Panc1 (cell line): Measurements from ENCODE around the gene WDR64. TPM values are rescaled to one million over a fixed set of nuclear protein-coding genes. Genes with fewer than 3 reads are reported as not detected.

Experiments used
- ATAC-seq: fragments of 200-7000 bp; cut with Tn5 transposase; 2 replicates; pipeline ENCODE4 v1.9.1; 2020; ENCODE audit warnings: mild to moderate bottlenecking, moderate library complexity
- BruUV-seq: library from RNA; stranded (reverse); fragments of 400-500 nt; replicated peaks from 2 replicates; lab custom pipeline; 2021; lab: Mats Ljungman, UMichigan
- CTCF ChIA-PET: fragments of 300-600 bp; sonication (Branson Sonifier 250); formaldehyde crosslinking; loops from one replicate; lab custom pipeline; 2022; ENCODE audit warnings: antibody characterized with exemption; lab: Charles Lee
- POLR2A ChIA-PET: fragments of 300-600 bp; sonication (Branson Sonifier 250); formaldehyde crosslinking; loops from one replicate; lab custom pipeline; 2022; ENCODE audit warnings: antibody characterized with exemption; lab: Charles Lee
- DNase-seq: peaks from one replicate; pipeline ENCODE4 v3.0.0-alpha.2; 2010; ENCODE audit warnings: low read depth, low spot score
- H3K27ac ChIP-seq: 2 replicates; pipeline ENCODE4 v1.5.1; 2011; ENCODE audit warnings: mild to moderate bottlenecking, low read length, inconsistent platforms
- H3K27me3 ChIP-seq: fragments of 200-500 bp; sonication (Bioruptor generic); 2 replicates; pipeline ENCODE4 v1.6.0; 2014; ENCODE audit warnings: low read length, inconsistent platforms; ENCODE audit not compliant: control insufficient read depth, insufficient read depth
- H3K36me3 ChIP-seq: fragments of 200-500 bp; sonication (Bioruptor generic); 2 replicates; pipeline ENCODE4 v1.5.1; 2014; ENCODE audit warnings: inconsistent platforms, mild to moderate bottlenecking, low read length, moderate library complexity; ENCODE audit not compliant: control insufficient read depth, insufficient read depth
- H3K4me1 ChIP-seq: 2 replicates; pipeline ENCODE4 v1.5.1; 2011; ENCODE audit warnings: inconsistent platforms, mild to moderate bottlenecking, low read length, moderate library complexity; ENCODE audit not compliant: control insufficient read depth, insufficient read depth
- H3K4me3 ChIP-seq, 2 experiments: 2 replicates each; pipeline ENCODE4 v1.5.1; 2011 to 2012; ENCODE audit warnings: low read depth in 2 of 2, low read length in 2 of 2, mild to moderate bottlenecking in 2 of 2, inconsistent platforms in 1 of 2, moderate library complexity in 1 of 2
- H3K9me3 ChIP-seq: fragments of 200-500 bp; sonication (Bioruptor generic); 2 replicates; pipeline ENCODE4 v1.5.1; 2014; ENCODE audit warnings: low read depth, mild to moderate bottlenecking, inconsistent platforms, low read length, moderate library complexity; ENCODE audit not compliant: control insufficient read depth, insufficient read depth
- CTCF ChIP-seq: fragments of 450-650 bp; IDR thresholded peaks from 2 replicates; pipeline ENCODE4 v1.5.1; 2017; ENCODE audit warnings: mild to moderate bottlenecking
- POLR2AphosphoS5 ChIP-seq: IDR thresholded peaks from 2 replicates; pipeline ENCODE4 v1.6.1; 2012; ENCODE audit warnings: mild to moderate bottlenecking, low read depth, low read length, moderate library complexity
- SIN3A ChIP-seq: IDR thresholded peaks from 2 replicates; pipeline ENCODE4 v1.6.1; 2012; ENCODE audit warnings: low read depth, mild to moderate bottlenecking, low read length, moderate library complexity, borderline replicate concordance; ENCODE audit not compliant: insufficient read depth
- TCF7L2 ChIP-seq: IDR thresholded peaks from 2 replicates; pipeline ENCODE4 v1.6.1; 2011; ENCODE audit warnings: mild to moderate bottlenecking, low read depth, low read length, inconsistent platforms
- in situ Hi-C: cut with HindIII; loops from 2 replicates; pipeline ENCODE4 v1.10.0; 2016; ENCODE audit warnings: low sequenced_read_pairs, low pct_unique_long_range_greater_than_20kb
- intact Hi-C: fragments of 100-400 bp; cut with micrococcal nuclease; formaldehyde crosslinking; loops from one replicate; pipeline ENCODE4 v1.10.0; 2022; ENCODE audit not compliant: unreplicated experiment
- total RNA-seq: library from RNA; stranded (reverse); gene quantifications from one replicate; pipeline ENCODE4 v1.2.1, GENCODE V29; 2021; ENCODE audit not compliant: unreplicated experiment
- TF ChIP-seq, protein P1 (sequence below), 2 experiments: IDR thresholded peaks; 2 replicates each; pipeline ENCODE4 v1.6.1; 2011 to 2012; ENCODE audit warnings: low read depth in 2 of 2, control low read depth in 1 of 2, low read length in 1 of 2, mild to moderate bottlenecking in 1 of 2, moderate library complexity in 1 of 2; ENCODE audit not compliant: insufficient read depth in 1 of 2

WDR64 gene
- total RNA-seq, 1 experiment from 2014 or later = not detected

DNA sequence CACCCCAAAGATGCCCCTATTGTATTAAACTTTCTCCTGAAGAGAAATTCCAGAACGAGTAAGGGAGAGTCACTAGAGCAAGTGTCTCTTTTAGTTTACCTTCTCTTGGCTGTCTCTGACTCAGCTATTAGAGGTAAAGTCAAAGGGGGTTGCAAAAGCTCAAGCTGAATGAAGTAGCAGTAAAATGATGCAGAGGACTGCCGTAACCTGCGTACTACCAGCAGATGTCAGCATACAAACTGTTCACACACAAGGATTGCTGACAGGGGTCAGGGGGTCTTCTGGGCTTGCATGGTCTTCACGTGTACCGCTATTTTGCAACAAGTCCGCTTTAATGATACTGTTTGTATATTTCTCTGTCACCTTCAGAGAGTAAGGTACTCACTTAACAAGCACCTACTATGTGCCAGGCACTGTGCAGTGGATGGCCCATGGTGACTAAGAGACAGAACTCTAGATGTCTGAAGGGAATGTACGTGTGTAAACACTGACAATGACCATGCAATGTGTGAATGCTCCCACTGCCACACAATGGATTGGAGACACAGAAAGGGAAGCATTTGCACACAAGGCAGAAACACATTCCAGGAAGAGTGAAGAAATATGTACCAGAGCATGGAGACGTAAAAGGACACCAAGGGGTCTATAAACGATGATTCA lies 46.8 kb upstream of the WDR64 start:
- no TSS peak for BruUV-seq
- ChIA-PET POLR2A (no interaction called here), CTCF (interaction anchor here (0.6 to 0.8 kb wide), 2 partner anchors 18 to 85 kb away, joined by 3 read pairs; partner anchors contain the start of gene FH)
- ATAC-seq = no peak
- Histone ChIP-seq H3K27me3 (no peaks in the 10 kb centered on the region), H3K4me3 (no peak overlapping the region), H3K36me3 (no peaks in the 10 kb centered on the region), H3K27ac (peak overlapping the region; percentile 95), H3K4me1 (peaks cover 54% of the 10 kb centered on the region), H3K9me3 (no peaks in the 10 kb centered on the region)
- in situ Hi-C loops = no loop called here
- TF ChIP-seq TCF7L2 (no peak), CTCF (peak; percentile 77)
- DNase-seq = no peak
- intact Hi-C loops = no loop called here

DNA sequence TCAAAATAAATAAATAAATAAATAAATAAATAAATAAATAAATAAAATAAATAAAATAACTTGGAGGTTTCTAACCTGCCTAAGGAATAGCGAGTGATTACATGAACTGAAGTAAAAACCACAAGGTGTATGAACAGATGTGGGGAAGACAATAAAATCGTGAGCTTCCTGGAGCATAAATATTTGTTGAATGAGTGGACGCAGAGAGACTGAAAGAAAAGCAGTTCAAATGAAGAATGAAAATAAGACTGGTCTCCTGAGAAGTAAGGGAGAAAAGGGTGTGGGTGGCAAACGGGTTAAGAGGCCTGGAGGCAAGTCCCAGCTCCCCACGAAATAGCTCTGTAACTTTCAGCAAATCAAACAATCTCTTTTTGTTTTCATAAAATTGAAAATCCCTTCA lies 45.5 kb upstream of the WDR64 start:
- Histone ChIP-seq H3K4me1 (peaks cover 61% of the 10 kb centered on the region), H3K9me3 (no peaks in the 10 kb centered on the region), H3K4me3 (no peak overlapping the region), H3K27me3 (no peaks in the 10 kb centered on the region), H3K27ac (peak overlapping the region; percentile 93), H3K36me3 (no peaks in the 10 kb centered on the region)
- ChIA-PET CTCF (no interaction called here), POLR2A (no interaction called here)
- TF ChIP-seq TCF7L2 (0 out of 2 replicates have a peak, but pooled peaks have one; percentile 30), POLR2AphosphoS5 (peak; percentile 47; the same call in 1 of the 2 replicates), SIN3A (no peak)
- in situ Hi-C loops = no loop called here
- intact Hi-C loops = no loop called here
- peak; percentile 67 for ATAC-seq
- BruUV-seq = no TSS peak
- no peak for DNase-seq

GRCh38 chr1:241607497-241607896 lies 44.6 kb upstream of the WDR64 start:
- Histone ChIP-seq H3K4me3 (no peak overlapping the region), H3K27ac (peak overlapping the region; percentile 93), H3K9me3 (no peaks in the 10 kb centered on the region), H3K4me1 (peaks cover 64% of the 10 kb centered on the region), H3K36me3 (no peaks in the 10 kb centered on the region), H3K27me3 (no peaks in the 10 kb centered on the region)
- BruUV-seq = no TSS peak
- in situ Hi-C loops (no loop called here), intact Hi-C loops (no loop called here)
- ChIA-PET POLR2A (no interaction called here), CTCF (no interaction called here)
- TF ChIP-seq SIN3A = no peak
- TF ChIP-seq CTCF = no peak
- TF ChIP-seq TCF7L2 = no peak
- TF ChIP-seq, protein P1, sequence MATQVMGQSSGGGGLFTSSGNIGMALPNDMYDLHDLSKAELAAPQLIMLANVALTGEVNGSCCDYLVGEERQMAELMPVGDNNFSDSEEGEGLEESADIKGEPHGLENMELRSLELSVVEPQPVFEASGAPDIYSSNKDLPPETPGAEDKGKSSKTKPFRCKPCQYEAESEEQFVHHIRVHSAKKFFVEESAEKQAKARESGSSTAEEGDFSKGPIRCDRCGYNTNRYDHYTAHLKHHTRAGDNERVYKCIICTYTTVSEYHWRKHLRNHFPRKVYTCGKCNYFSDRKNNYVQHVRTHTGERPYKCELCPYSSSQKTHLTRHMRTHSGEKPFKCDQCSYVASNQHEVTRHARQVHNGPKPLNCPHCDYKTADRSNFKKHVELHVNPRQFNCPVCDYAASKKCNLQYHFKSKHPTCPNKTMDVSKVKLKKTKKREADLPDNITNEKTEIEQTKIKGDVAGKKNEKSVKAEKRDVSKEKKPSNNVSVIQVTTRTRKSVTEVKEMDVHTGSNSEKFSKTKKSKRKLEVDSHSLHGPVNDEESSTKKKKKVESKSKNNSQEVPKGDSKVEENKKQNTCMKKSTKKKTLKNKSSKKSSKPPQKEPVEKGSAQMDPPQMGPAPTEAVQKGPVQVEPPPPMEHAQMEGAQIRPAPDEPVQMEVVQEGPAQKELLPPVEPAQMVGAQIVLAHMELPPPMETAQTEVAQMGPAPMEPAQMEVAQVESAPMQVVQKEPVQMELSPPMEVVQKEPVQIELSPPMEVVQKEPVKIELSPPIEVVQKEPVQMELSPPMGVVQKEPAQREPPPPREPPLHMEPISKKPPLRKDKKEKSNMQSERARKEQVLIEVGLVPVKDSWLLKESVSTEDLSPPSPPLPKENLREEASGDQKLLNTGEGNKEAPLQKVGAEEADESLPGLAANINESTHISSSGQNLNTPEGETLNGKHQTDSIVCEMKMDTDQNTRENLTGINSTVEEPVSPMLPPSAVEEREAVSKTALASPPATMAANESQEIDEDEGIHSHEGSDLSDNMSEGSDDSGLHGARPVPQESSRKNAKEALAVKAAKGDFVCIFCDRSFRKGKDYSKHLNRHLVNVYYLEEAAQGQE (IDR thresholded peaks at IDR 0.05; ENCODE audit: insufficient read depth in 1 of 2, low read depth in 2 of 2, low read length in 1 of 2) = no peak
- no peak for TF ChIP-seq POLR2AphosphoS5
- no peak for ATAC-seq
- no peak for DNase-seq
